ENCODE measurements around the gene MUCL3. TPM values are rescaled to one million over a fixed set of nuclear protein-coding genes. Genes with fewer than 3 reads are reported as not detected.
A peak's percentile ranks its signal among the peaks of the same experiment; 100 is the strongest.

The MUCL3 gene
- total RNA-seq, 1 donor from 2014 or later: not detected

DNA sequence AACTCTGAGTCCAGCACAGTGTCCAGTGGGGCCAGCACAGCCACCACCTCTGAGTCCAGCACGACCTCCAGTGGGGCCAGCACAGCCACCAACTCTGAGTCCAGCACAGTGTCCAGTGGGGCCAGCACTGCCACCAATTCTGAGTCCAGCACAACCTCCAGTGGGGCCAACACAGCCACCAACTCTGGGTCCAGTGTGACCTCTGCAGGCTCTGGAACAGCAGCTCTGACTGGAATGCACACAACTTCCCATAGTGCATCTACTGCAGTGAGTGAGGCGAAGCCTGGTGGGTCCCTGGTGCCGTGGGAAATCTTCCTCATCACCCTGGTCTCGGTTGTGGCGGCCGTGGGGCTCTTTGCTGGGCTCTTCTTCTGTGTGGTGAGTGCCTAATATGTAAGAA, 46.5 kb downstream of the MUCL3 start:
- TF ChIP-seq, protein P1, sequence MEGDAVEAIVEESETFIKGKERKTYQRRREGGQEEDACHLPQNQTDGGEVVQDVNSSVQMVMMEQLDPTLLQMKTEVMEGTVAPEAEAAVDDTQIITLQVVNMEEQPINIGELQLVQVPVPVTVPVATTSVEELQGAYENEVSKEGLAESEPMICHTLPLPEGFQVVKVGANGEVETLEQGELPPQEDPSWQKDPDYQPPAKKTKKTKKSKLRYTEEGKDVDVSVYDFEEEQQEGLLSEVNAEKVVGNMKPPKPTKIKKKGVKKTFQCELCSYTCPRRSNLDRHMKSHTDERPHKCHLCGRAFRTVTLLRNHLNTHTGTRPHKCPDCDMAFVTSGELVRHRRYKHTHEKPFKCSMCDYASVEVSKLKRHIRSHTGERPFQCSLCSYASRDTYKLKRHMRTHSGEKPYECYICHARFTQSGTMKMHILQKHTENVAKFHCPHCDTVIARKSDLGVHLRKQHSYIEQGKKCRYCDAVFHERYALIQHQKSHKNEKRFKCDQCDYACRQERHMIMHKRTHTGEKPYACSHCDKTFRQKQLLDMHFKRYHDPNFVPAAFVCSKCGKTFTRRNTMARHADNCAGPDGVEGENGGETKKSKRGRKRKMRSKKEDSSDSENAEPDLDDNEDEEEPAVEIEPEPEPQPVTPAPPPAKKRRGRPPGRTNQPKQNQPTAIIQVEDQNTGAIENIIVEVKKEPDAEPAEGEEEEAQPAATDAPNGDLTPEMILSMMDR (IDR thresholded peaks at IDR 0.05; ENCODE audit: partially characterized antibody, unreplicated experiment): no peak
- Mint-ChIP-seq H3K4me3 (ENCODE audit: unreplicated experiment) (no peak overlapping the region), H3K4me1 (ENCODE audit: low read depth, unreplicated experiment) (no peaks in the 10 kb centered on the region), H3K27me3 (ENCODE audit: unreplicated experiment) (peaks cover 3% of the 10 kb centered on the region), H3K27ac (ENCODE audit: unreplicated experiment) (no peak overlapping the region), H3K9me3 (ENCODE audit: unreplicated experiment) (peaks cover 1% of the 10 kb centered on the region), H3K36me3 (ENCODE audit: unreplicated experiment) (peaks cover 5% of the 10 kb centered on the region)
- DNase-seq: no peak

DNA sequence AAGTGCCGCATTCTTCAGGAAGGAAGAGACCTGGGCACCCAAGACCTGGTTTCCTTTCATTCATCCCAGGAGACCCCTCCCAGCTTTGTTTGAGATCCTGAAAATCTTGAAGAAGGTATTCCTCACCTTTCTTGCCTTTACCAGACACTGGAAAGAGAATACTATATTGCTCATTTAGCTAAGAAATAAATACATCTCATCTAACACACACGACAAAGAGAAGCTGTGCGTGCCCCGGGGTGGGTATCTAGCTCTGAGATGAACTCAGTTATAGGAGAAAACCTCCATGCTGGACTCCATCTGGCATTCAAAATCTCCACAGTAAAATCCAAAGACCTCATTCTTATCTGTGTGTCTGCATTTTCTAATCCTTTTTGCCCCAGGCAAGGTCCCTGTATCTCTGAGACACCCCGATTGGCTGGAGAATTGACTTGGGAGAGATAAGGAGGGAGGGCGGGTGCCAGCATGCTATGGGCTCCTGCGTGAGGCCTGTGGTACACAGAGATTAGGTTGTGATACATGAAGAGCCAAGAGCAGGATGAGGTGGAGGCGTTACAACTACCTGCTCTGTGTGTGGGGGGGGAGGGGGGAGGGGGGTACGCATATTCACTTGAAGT, 47.5 kb downstream of the MUCL3 start:
- no peak for DNase-seq
- peaks cover 5% of the 10 kb centered on the region for H3K36me3 Mint-ChIP-seq (ENCODE audit: unreplicated experiment)
- H3K27me3 Mint-ChIP-seq (ENCODE audit: unreplicated experiment): peaks cover 3% of the 10 kb centered on the region
- no peak overlapping the region for H3K4me3 Mint-ChIP-seq (ENCODE audit: unreplicated experiment)
- H3K4me1 Mint-ChIP-seq (ENCODE audit: low read depth, unreplicated experiment): no peaks in the 10 kb centered on the region
- no peak overlapping the region for H3K27ac Mint-ChIP-seq (ENCODE audit: unreplicated experiment)
- TF ChIP-seq, protein P1 (IDR thresholded peaks at IDR 0.05; ENCODE audit: partially characterized antibody, unreplicated experiment): no peak
- H3K9me3 Mint-ChIP-seq (ENCODE audit: unreplicated experiment): peaks cover 1% of the 10 kb centered on the region

DNA sequence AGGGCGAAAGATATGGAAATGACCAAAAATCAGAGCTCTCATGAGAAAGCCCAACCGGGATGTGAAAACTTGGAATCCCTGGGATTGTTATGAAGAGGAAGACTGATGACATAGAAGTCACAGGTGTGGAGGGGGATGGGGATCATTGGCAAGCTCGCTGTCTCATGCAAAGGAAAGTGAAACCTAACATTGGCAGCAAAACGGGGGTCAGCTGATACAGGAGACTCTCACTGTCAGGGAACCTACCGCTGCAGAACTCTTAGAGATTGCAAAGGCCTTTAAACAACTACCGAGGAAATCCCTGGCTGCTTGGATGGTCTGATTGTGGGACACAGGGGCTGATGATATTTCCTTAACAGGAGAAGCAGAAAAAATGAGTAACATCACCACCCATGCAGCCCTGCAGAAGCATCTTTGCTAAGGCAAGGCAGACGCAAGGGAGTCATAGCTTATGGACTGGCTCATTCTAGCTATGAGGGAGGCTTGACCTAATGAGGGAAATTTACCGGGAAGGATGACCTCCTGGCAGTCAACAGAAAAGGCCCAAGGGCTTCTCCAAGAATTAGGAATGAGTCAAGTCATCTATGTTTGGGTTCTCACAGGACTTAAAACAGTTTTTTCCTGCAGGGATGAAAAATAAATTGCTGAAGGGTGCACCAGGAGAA, 49.8 kb downstream of the MUCL3 start:
- Mint-ChIP-seq H3K4me3 (ENCODE audit: unreplicated experiment) (no peak overlapping the region), H3K36me3 (ENCODE audit: unreplicated experiment) (peaks cover 6% of the 10 kb centered on the region), H3K27ac (ENCODE audit: unreplicated experiment) (no peak overlapping the region), H3K27me3 (ENCODE audit: unreplicated experiment) (peaks cover 3% of the 10 kb centered on the region), H3K4me1 (ENCODE audit: low read depth, unreplicated experiment) (no peaks in the 10 kb centered on the region), H3K9me3 (ENCODE audit: unreplicated experiment) (peaks cover 6% of the 10 kb centered on the region)
- DNase-seq: no peak
- TF ChIP-seq, protein P1 (IDR thresholded peaks at IDR 0.05; ENCODE audit: partially characterized antibody, unreplicated experiment): no peak

DNA sequence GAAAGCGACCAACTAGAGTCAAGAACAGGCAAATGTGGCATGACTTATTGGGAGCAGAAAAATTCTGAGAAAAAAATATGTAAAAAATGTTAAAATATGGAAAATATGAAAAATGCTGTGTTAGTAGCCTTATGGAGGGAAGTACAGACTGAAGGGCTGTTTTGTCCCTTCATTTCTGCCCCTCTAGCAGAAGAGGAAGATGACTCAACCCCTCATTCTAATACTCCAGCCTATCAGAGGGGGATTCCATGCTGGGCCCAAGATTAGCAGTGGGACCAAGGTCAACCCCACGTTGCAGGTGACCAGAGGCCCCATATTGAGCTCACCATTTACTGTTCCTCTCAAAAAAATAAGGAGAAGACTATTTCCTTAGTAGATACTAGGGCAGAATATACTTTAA, 51.1 kb downstream of the MUCL3 start:
- Mint-ChIP-seq H3K27ac (ENCODE audit: unreplicated experiment) (peak overlapping the region; percentile 48), H3K36me3 (ENCODE audit: unreplicated experiment) (peaks cover 6% of the 10 kb centered on the region), H3K27me3 (ENCODE audit: unreplicated experiment) (peaks cover 3% of the 10 kb centered on the region), H3K4me1 (ENCODE audit: low read depth, unreplicated experiment) (no peaks in the 10 kb centered on the region), H3K4me3 (ENCODE audit: unreplicated experiment) (no peak overlapping the region), H3K9me3 (ENCODE audit: unreplicated experiment) (peaks cover 6% of the 10 kb centered on the region)
- TF ChIP-seq, protein P1 (IDR thresholded peaks at IDR 0.05; ENCODE audit: partially characterized antibody, unreplicated experiment): no peak
- no peak for DNase-seq

DNA sequence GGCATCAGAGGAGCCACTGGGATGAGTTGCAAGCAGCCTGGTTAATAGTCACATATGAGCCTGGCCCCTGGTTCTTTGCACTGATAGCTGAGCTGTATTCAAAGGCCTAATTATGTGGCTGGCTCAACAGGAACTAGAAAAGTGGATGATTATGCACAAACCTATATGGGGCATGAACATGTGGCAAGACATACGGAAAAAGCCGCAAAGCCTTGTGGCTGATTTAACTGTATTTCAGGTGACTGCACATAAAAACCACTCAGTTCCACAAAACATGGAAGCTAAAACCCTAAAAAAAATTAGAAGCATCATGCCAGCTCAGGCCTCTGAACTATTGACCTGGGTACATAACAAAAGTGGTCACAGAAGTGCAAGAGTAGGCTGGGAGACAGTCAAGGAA, 56.5 kb downstream of the MUCL3 start:
- DNase-seq: no peak
- peaks cover 6% of the 10 kb centered on the region for H3K36me3 Mint-ChIP-seq (ENCODE audit: unreplicated experiment)
- no peaks in the 10 kb centered on the region for H3K27me3 Mint-ChIP-seq (ENCODE audit: unreplicated experiment)
- peaks cover 6% of the 10 kb centered on the region for H3K9me3 Mint-ChIP-seq (ENCODE audit: unreplicated experiment)
- H3K4me1 Mint-ChIP-seq (ENCODE audit: low read depth, unreplicated experiment): no peaks in the 10 kb centered on the region
- H3K27ac Mint-ChIP-seq (ENCODE audit: unreplicated experiment): no peak overlapping the region
- TF ChIP-seq, protein P1 (IDR thresholded peaks at IDR 0.05; ENCODE audit: partially characterized antibody, unreplicated experiment): no peak
- H3K4me3 Mint-ChIP-seq (ENCODE audit: unreplicated experiment): no peak overlapping the region
